ENCODE results near the gene TRPC1.
"Not testable (repeated sequence)": the region's sequence is repeated elsewhere in the genome, so short reads cannot be mapped to it uniquely, and the experiment has no call there.

The TRPC1 gene

GRCh38 chr3:142723968-142724681, at the start of gene TRPC1:
Gene TRPC1 (plus strand): TSS chr3:142724034. CDS start chr3:142724560, 526 bp downstream.
- in situ Hi-C loops (cut with MboI; ENCODE audit: low pct_unique_long_range_greater_than_20kb, low sequenced_read_pairs): no loop called here

GRCh38 chr3:142676151-142676550, 47.7 kb upstream of the TRPC1 start:
- in situ Hi-C loops (cut with MboI; ENCODE audit: low pct_unique_long_range_greater_than_20kb, low sequenced_read_pairs): no loop called here
- DNase-seq: no peak

More at GRCh38 chr3:142723968-142724681, at the start of gene TRPC1:
- DNase-seq: peak; percentile 77

- in situ Hi-C loops (cut with MboI; ENCODE audit: low pct_unique_long_range_greater_than_20kb, low sequenced_read_pairs): no loop called here
These were observed 43.1 kb upstream of the TRPC1 start for GRCh38 chr3:142680710-142681109.

GRCh38 chr3:142690613-142691012, 33.2 kb upstream of the TRPC1 start:
- in situ Hi-C loops (cut with MboI; ENCODE audit: low pct_unique_long_range_greater_than_20kb, low sequenced_read_pairs): no loop called here

More at GRCh38 chr3:142680710-142681109, 43.1 kb upstream of the TRPC1 start:
- no peak for DNase-seq

GRCh38 chr3:142691527-142691926, 32.3 kb upstream of the TRPC1 start:
- DNase-seq: no peak
- in situ Hi-C loops (cut with MboI; ENCODE audit: low pct_unique_long_range_greater_than_20kb, low sequenced_read_pairs): no loop called here

More at GRCh38 chr3:142690613-142691012, 33.2 kb upstream of the TRPC1 start:
- no peak for DNase-seq

GRCh38 chr3:142693136-142693853, 30.5 kb upstream of the TRPC1 start:
- no peak for DNase-seq
- in situ Hi-C loops (cut with MboI; ENCODE audit: low pct_unique_long_range_greater_than_20kb, low sequenced_read_pairs): no loop called here

- no peak for DNase-seq
- in situ Hi-C loops (cut with MboI; ENCODE audit: low pct_unique_long_range_greater_than_20kb, low sequenced_read_pairs): no loop called here
These were observed 29.6 kb upstream of the TRPC1 start for GRCh38 chr3:142694225-142694624.

GRCh38 chr3:142705198-142705597, 18.6 kb upstream of the TRPC1 start:
- in situ Hi-C loops (cut with MboI; ENCODE audit: low pct_unique_long_range_greater_than_20kb, low sequenced_read_pairs): no loop called here
- DNase-seq: no peak

GRCh38 chr3:142706321-142707127, 17.3 kb upstream of the TRPC1 start:
- DNase-seq: peak; percentile 18
- in situ Hi-C loops (cut with MboI; ENCODE audit: low pct_unique_long_range_greater_than_20kb, low sequenced_read_pairs): no loop called here

- no peak for DNase-seq
- in situ Hi-C loops (cut with MboI; ENCODE audit: low pct_unique_long_range_greater_than_20kb, low sequenced_read_pairs): no loop called here
These were observed 14.6 kb upstream of the TRPC1 start for GRCh38 chr3:142709207-142709606.

- DNase-seq; in situ Hi-C loops (cut with MboI; ENCODE audit: low pct_unique_long_range_greater_than_20kb, low sequenced_read_pairs): not testable (repeated sequence)
These were observed 9.0 kb upstream of the TRPC1 start for GRCh38 chr3:142714882-142715281.

- in situ Hi-C loops (cut with MboI; ENCODE audit: low pct_unique_long_range_greater_than_20kb, low sequenced_read_pairs): no loop called here
- DNase-seq: no peak
These were observed 7.7 kb upstream of the TRPC1 start for GRCh38 chr3:142716102-142716501.

GRCh38 chr3:142723665-142723967, 218 bp upstream of the TRPC1 start:
- in situ Hi-C loops (cut with MboI; ENCODE audit: low pct_unique_long_range_greater_than_20kb, low sequenced_read_pairs): no loop called here
- no peak for DNase-seq

GRCh38 chr3:142724682-142725356, 985 bp downstream of the TRPC1 start:
- in situ Hi-C loops (cut with MboI; ENCODE audit: low pct_unique_long_range_greater_than_20kb, low sequenced_read_pairs): no loop called here
- DNase-seq: peak; percentile 59

- in situ Hi-C loops (cut with MboI; ENCODE audit: low pct_unique_long_range_greater_than_20kb, low sequenced_read_pairs): no loop called here
- no peak for DNase-seq
These were observed 1.5 kb downstream of the TRPC1 start for GRCh38 chr3:142725357-142725739.

GRCh38 chr3:142726017-142726416, 2.2 kb downstream of the TRPC1 start:
- in situ Hi-C loops (cut with MboI; ENCODE audit: low pct_unique_long_range_greater_than_20kb, low sequenced_read_pairs): no loop called here
- no peak for DNase-seq

GRCh38 chr3:142732066-142732465, 8.2 kb downstream of the TRPC1 start:
- no peak for DNase-seq
- in situ Hi-C loops (cut with MboI; ENCODE audit: low pct_unique_long_range_greater_than_20kb, low sequenced_read_pairs): no loop called here

GRCh38 chr3:142734834-142735233, 11.0 kb downstream of the TRPC1 start:
- in situ Hi-C loops (cut with MboI; ENCODE audit: low pct_unique_long_range_greater_than_20kb, low sequenced_read_pairs): no loop called here
- no peak for DNase-seq

- no peak for DNase-seq
- in situ Hi-C loops (cut with MboI; ENCODE audit: low pct_unique_long_range_greater_than_20kb, low sequenced_read_pairs): no loop called here
These were observed 11.6 kb downstream of the TRPC1 start for GRCh38 chr3:142735462-142735861.
